ENCODE results near the gene CORO2B.
"Not testable (repeated sequence)": the region's sequence is repeated elsewhere in the genome, so short reads cannot be mapped to it uniquely, and the experiment has no call there.

CORO2B gene

GRCh38 chr15:68730976-68731897, 152.4 kb downstream of the CORO2B start:
- no peak for DNase-seq (ENCODE audit: low read depth)

- DNase-seq (ENCODE audit: low read depth): no peak
These were observed 153.7 kb downstream of the CORO2B start for GRCh38 chr15:68732451-68732850.

GRCh38 chr15:68733666-68734065, 154.9 kb downstream of the CORO2B start:
- no peak for DNase-seq (ENCODE audit: low read depth)

GRCh38 chr15:68734352-68734751, 155.6 kb downstream of the CORO2B start:
- DNase-seq (ENCODE audit: low read depth): no peak

- DNase-seq (ENCODE audit: low read depth): no peak
These were observed 156.1 kb downstream of the CORO2B start for GRCh38 chr15:68734881-68735280.

- no peak for DNase-seq (ENCODE audit: low read depth)
These were observed 156.8 kb downstream of the CORO2B start for GRCh38 chr15:68735610-68736009.

- no peak for DNase-seq (ENCODE audit: low read depth)
These were observed 160.7 kb downstream of the CORO2B start for GRCh38 chr15:68739390-68740080.

- no peak for DNase-seq (ENCODE audit: low read depth)
These were observed 164.5 kb downstream of the CORO2B start for GRCh38 chr15:68743256-68743655.

GRCh38 chr15:68749365-68749764, 170.6 kb downstream of the CORO2B start:
- no peak for DNase-seq (ENCODE audit: low read depth)

GRCh38 chr15:68749793-68750192, 171.0 kb downstream of the CORO2B start:
- DNase-seq (ENCODE audit: low read depth): no peak

GRCh38 chr15:68751622-68752021, 172.8 kb downstream of the CORO2B start:
- DNase-seq (ENCODE audit: low read depth): no peak

- no peak for DNase-seq (ENCODE audit: low read depth)
These were observed 176.9 kb downstream of the CORO2B start for GRCh38 chr15:68755731-68756130.

- DNase-seq (ENCODE audit: low read depth): not testable (repeated sequence)
These were observed 181.3 kb downstream of the CORO2B start for GRCh38 chr15:68759982-68760579.

GRCh38 chr15:68763063-68763462, 184.3 kb downstream of the CORO2B start:
- DNase-seq (ENCODE audit: low read depth): no peak

GRCh38 chr15:68764090-68764489, 185.3 kb downstream of the CORO2B start:
- DNase-seq (ENCODE audit: low read depth): no peak

GRCh38 chr15:68765602-68766368, 187.0 kb downstream of the CORO2B start:
- no peak for DNase-seq (ENCODE audit: low read depth)

- no peak for DNase-seq (ENCODE audit: low read depth)
These were observed 189.0 kb downstream of the CORO2B start for GRCh38 chr15:68767833-68768232.

- DNase-seq (ENCODE audit: low read depth): no peak
These were observed 189.5 kb downstream of the CORO2B start for GRCh38 chr15:68768321-68768720.

- no peak for DNase-seq (ENCODE audit: low read depth)
These were observed 190.9 kb downstream of the CORO2B start for GRCh38 chr15:68769702-68770101.

- DNase-seq (ENCODE audit: low read depth): no peak
These were observed 191.4 kb downstream of the CORO2B start for GRCh38 chr15:68770216-68770615.

GRCh38 chr15:68773036-68773435, 194.2 kb downstream of the CORO2B start:
- DNase-seq (ENCODE audit: low read depth): no peak

GRCh38 chr15:68774120-68774519, 195.3 kb downstream of the CORO2B start:
- no peak for DNase-seq (ENCODE audit: low read depth)
